ENCODE results near the gene ELFN1. TPM values are rescaled to one million over a fixed set of nuclear protein-coding genes. Genes with fewer than 3 reads are reported as not detected.

The ELFN1 gene
- total and polyA plus RNA-seq, 10 of the 15 experiments (the other 5 are each of a cell fraction or from before 2014, with no cell fraction given) = 0.04 TPM; not detected in 9

GRCh38 chr7:1675673-1676549 is 5.8 kb downstream of the ELFN1 start:
- no peak for TF ChIP-seq RB1 (IDR thresholded peaks at IDR 0.05; ENCODE audit: borderline replicate concordance)
- no peak for TF ChIP-seq ZBTB4 (CRISPR knock-in tag; IDR thresholded peaks at IDR 0.05)
- TF ChIP-seq RCOR1 (conservative IDR thresholded peaks at IDR 0.05; ENCODE audit: low read depth, low read length) = no peak
- TF ChIP-seq USF2 (IDR thresholded peaks at IDR 0.05; ENCODE audit: borderline replicate concordance, low read depth, low read length) = no peak
- TF ChIP-seq RFX5 (IDR thresholded peaks at IDR 0.05; ENCODE audit: low read depth, low read length) = no peak
- no peak for TF ChIP-seq KLF5 (IDR thresholded peaks at IDR 0.05; ENCODE audit: partially characterized antibody)
- no peak for TF ChIP-seq GATAD2B (conservative IDR thresholded peaks at IDR 0.05; ENCODE audit: low read depth)
- TF ChIP-seq CHD1 (IDR thresholded peaks at IDR 0.05; ENCODE audit: low read depth, low read length) = no peak
- TF ChIP-seq RUNX3 (IDR thresholded peaks at IDR 0.05; ENCODE audit: low read length) = no peak
- no peak for TF ChIP-seq HSF1 (IDR thresholded peaks at IDR 0.05; ENCODE audit: low read depth, low read length)
- no peak for TF ChIP-seq ATF3 (IDR thresholded peaks at IDR 0.05; ENCODE audit: borderline replicate concordance, extremely low read depth, low read depth, low read length)
- no peak for TF ChIP-seq ZZZ3 (IDR thresholded peaks at IDR 0.05; ENCODE audit: control insufficient read depth, insufficient read length, low read depth)
- no peak for TF ChIP-seq ZNF622 (IDR thresholded peaks at IDR 0.05)
- no peak for TF ChIP-seq FOS (IDR thresholded peaks at IDR 0.05; ENCODE audit: borderline replicate concordance, extremely low read depth, insufficient read length)
- TF ChIP-seq ZNF274 (IDR thresholded peaks at IDR 0.05; ENCODE audit: insufficient read depth, insufficient read length) = no peak
- no peak for TF ChIP-seq ZNF207 (IDR thresholded peaks at IDR 0.05; ENCODE audit: borderline replicate concordance)
- POLR2A ChIA-PET = no interaction called here
- Histone ChIP-seq H3K79me2 (ENCODE audit: control insufficient read depth, insufficient read depth, low read length) (no peaks in the 10 kb centered on the region), H3K9ac (ENCODE audit: control insufficient read depth, insufficient read depth, low read length) (no peak overlapping the region), H3K27me3 (replicated peaks in 1 of 2; ENCODE audit: control insufficient read depth in 2 of 2, insufficient read depth in 2 of 2, low read length in 1 of 2) (no peaks in the 10 kb centered on the region), H3K4me1 (ENCODE audit: control insufficient read depth, insufficient read depth, low read length) (no peaks in the 10 kb centered on the region), H3K27ac (ENCODE audit: control insufficient read depth, insufficient read depth) (no peak overlapping the region), H3K9me3 (replicated peaks; ENCODE audit: control insufficient read depth, insufficient read depth, low read length) (no peaks in the 10 kb centered on the region), H2AFZ (ENCODE audit: control insufficient read depth, low read depth, low read length) (no peak overlapping the region), H4K20me1 (ENCODE audit: control insufficient read depth, insufficient read depth) (no peaks in the 10 kb centered on the region), H3K4me3 (no peak overlapping the region), H3K4me2 (ENCODE audit: control insufficient read depth, insufficient read depth) (no peak overlapping the region), H3K36me3 (ENCODE audit: control insufficient read depth in 2 of 2, insufficient read depth in 2 of 2, low read length in 1 of 2) (no peaks in the 10 kb centered on the region)
- no peak for ATAC-seq
- BruUV-seq (replicated peaks) = no TSS peak
- intact Hi-C loops (cut with micrococcal nuclease; ENCODE audit: unreplicated experiment) (no loop called here), in situ Hi-C loops (cut with MboI) (no loop called here)
- RAD21 ChIA-PET (ENCODE audit: unreplicated experiment) = no interaction called here
- CTCF ChIA-PET = no interaction called here
- SMC1A ChIA-PET (ENCODE audit: uncharacterized antibody, unreplicated experiment) = no interaction called here
- no peak for FAIRE-seq
- DNase-seq (ENCODE audit: low read depth, low spot score) = no peak
- WGBS (ENCODE audit: insufficient coverage, insufficient replicate concordance, low lambda C conversion rate, missing lambda C conversion rate) = 56% methylated on average over 25 of the region's 30 CpGs

Measured in GM12878 (cell line).